ENCODE data around the gene SIMC1. TPM values are rescaled to one million over a fixed set of nuclear protein-coding genes. Genes with fewer than 3 reads are reported as not detected.

The SIMC1 gene
- total and polyA plus RNA-seq, 2 experiments from 2014 or later, result 3.5 to 8.6 TPM

- Histone ChIP-seq H3K9me2 (ENCODE audit: insufficient read depth) (no peaks in the 10 kb centered on the region), H3K4me3 (peak overlapping the region; percentile 100), H4K20me1 (ENCODE audit: insufficient read depth) (no peaks in the 10 kb centered on the region), H2AFZ (peak overlapping the region; percentile 99), H3K36me3 (ENCODE audit: low read depth) (peaks cover 13% of the 10 kb centered on the region; the same call in 1 of the 2 replicates), H3K9me3 (ENCODE audit: low read depth) (no peaks in the 10 kb centered on the region), H3K27me3 (replicated peaks; ENCODE audit: insufficient read depth) (no peaks in the 10 kb centered on the region), H3K4me1 (ENCODE audit: insufficient read depth) (peaks cover 20% of the 10 kb centered on the region; the same call in 1 of the 2 replicates), H3K79me2 (ENCODE audit: insufficient read depth) (peaks cover 54% of the 10 kb centered on the region), H3F3A (ENCODE audit: insufficient read depth) (peaks cover 13% of the 10 kb centered on the region), H3K27ac (peak overlapping the region; percentile 93), H3K4me2 (ENCODE audit: unreplicated experiment) (peak overlapping the region; percentile 90), H3K9ac (peak overlapping the region; percentile 96)
- TF ChIP-seq EZH2phosphoT487 (IDR thresholded peaks at IDR 0.05; ENCODE audit: insufficient read depth, low read depth) (no peak), EZH2 (IDR thresholded peaks at IDR 0.05; ENCODE audit: insufficient read depth, poor library complexity, severe bottlenecking) (no peak)
- 30% methylated on average over 39 to 41 of the region's 41 CpGs for WGBS, 2 experiments (ENCODE audit: low coverage in 1 of 2, low lambda C conversion rate in 2 of 2, missing lambda C conversion rate in 2 of 2)
- no peak for DNase-seq
- in situ Hi-C loops (cut with MboI), result no loop called here
These were observed 151.2 kb downstream of the SIMC1 start for GRCh38 chr5:176389135-176390123.

GRCh38 chr5:176391479-176391878 lies 153.3 kb downstream of the SIMC1 start:
- WGBS, 2 experiments (ENCODE audit: low coverage in 1 of 2, low lambda C conversion rate in 2 of 2, missing lambda C conversion rate in 2 of 2), result 94 to 97% methylated on average over 4 of the region's 4 CpGs
- in situ Hi-C loops (cut with MboI), result no loop called here
- 0 out of 2 replicates have a peak, but pooled peaks cover 3% of the 10 kb centered on the region for H3K36me3 ChIP-seq (ENCODE audit: low read depth)

GRCh38 chr5:176391999-176392398 lies 153.8 kb downstream of the SIMC1 start:
- Histone ChIP-seq H3K27ac (no peak overlapping the region), H3K9me3 (ENCODE audit: low read depth) (no peaks in the 10 kb centered on the region), H3K9ac (no peak overlapping the region), H3K4me3 (no peak overlapping the region), H3K36me3 (ENCODE audit: low read depth) (0 out of 2 replicates have a peak, but pooled peaks cover 3% of the 10 kb centered on the region), H3F3A (ENCODE audit: insufficient read depth) (peaks cover 13% of the 10 kb centered on the region), H2AFZ (no peak overlapping the region), H4K20me1 (ENCODE audit: insufficient read depth) (no peaks in the 10 kb centered on the region), H3K9me2 (ENCODE audit: insufficient read depth) (no peaks in the 10 kb centered on the region), H3K4me2 (ENCODE audit: unreplicated experiment) (no peak overlapping the region), H3K27me3 (replicated peaks; ENCODE audit: insufficient read depth) (no peaks in the 10 kb centered on the region), H3K4me1 (ENCODE audit: insufficient read depth) (peaks cover 9% of the 10 kb centered on the region; the same call in 1 of the 2 replicates), H3K79me2 (ENCODE audit: insufficient read depth) (peaks cover 30% of the 10 kb centered on the region)
- no peak for DNase-seq
- in situ Hi-C loops (cut with MboI), result no loop called here
- WGBS, 2 experiments (ENCODE audit: low coverage in 1 of 2, low lambda C conversion rate in 2 of 2, missing lambda C conversion rate in 2 of 2), result 83 to 85% methylated on average over 4 of the region's 4 CpGs
- TF ChIP-seq EZH2 (IDR thresholded peaks at IDR 0.05; ENCODE audit: insufficient read depth, poor library complexity, severe bottlenecking) (no peak), EZH2phosphoT487 (IDR thresholded peaks at IDR 0.05; ENCODE audit: insufficient read depth, low read depth) (no peak)

More at GRCh38 chr5:176391479-176391878, 153.3 kb downstream of the SIMC1 start:
- Histone ChIP-seq H3F3A (ENCODE audit: insufficient read depth) (peaks cover 13% of the 10 kb centered on the region), H3K27me3 (replicated peaks; ENCODE audit: insufficient read depth) (no peaks in the 10 kb centered on the region), H3K9ac (no peak overlapping the region), H2AFZ (no peak overlapping the region), H3K9me2 (ENCODE audit: insufficient read depth) (no peaks in the 10 kb centered on the region), H3K27ac (no peak overlapping the region), H3K79me2 (ENCODE audit: insufficient read depth) (peaks cover 35% of the 10 kb centered on the region), H3K9me3 (ENCODE audit: low read depth) (no peaks in the 10 kb centered on the region), H3K4me2 (ENCODE audit: unreplicated experiment) (no peak overlapping the region), H3K4me1 (ENCODE audit: insufficient read depth) (peaks cover 14% of the 10 kb centered on the region; the same call in 1 of the 2 replicates), H4K20me1 (ENCODE audit: insufficient read depth) (no peaks in the 10 kb centered on the region), H3K4me3 (no peak overlapping the region)
- no peak for DNase-seq
- TF ChIP-seq EZH2phosphoT487 (IDR thresholded peaks at IDR 0.05; ENCODE audit: insufficient read depth, low read depth) (no peak), EZH2 (IDR thresholded peaks at IDR 0.05; ENCODE audit: insufficient read depth, poor library complexity, severe bottlenecking) (no peak)

GRCh38 chr5:176392526-176392925 lies 154.3 kb downstream of the SIMC1 start:
- Histone ChIP-seq H3K9me2 (ENCODE audit: insufficient read depth) (no peaks in the 10 kb centered on the region), H3K4me3 (no peak overlapping the region), H4K20me1 (ENCODE audit: insufficient read depth) (no peaks in the 10 kb centered on the region), H2AFZ (no peak overlapping the region), H3K36me3 (ENCODE audit: low read depth) (0 out of 2 replicates have a peak, but pooled peaks cover 3% of the 10 kb centered on the region), H3K27ac (no peak overlapping the region), H3K27me3 (replicated peaks; ENCODE audit: insufficient read depth) (no peaks in the 10 kb centered on the region), H3K4me1 (ENCODE audit: insufficient read depth) (peaks cover 5% of the 10 kb centered on the region; the same call in 1 of the 2 replicates), H3K9ac (no peak overlapping the region), H3K4me2 (ENCODE audit: unreplicated experiment) (no peak overlapping the region), H3K79me2 (ENCODE audit: insufficient read depth) (peaks cover 24% of the 10 kb centered on the region), H3K9me3 (ENCODE audit: low read depth) (no peaks in the 10 kb centered on the region), H3F3A (ENCODE audit: insufficient read depth) (peaks cover 13% of the 10 kb centered on the region)
- no peak for DNase-seq
- WGBS, 2 experiments (ENCODE audit: low coverage in 1 of 2, low lambda C conversion rate in 2 of 2, missing lambda C conversion rate in 2 of 2), result 91 to 93% methylated on average over 11 of the region's 11 CpGs
- no peak for TF ChIP-seq EZH2 (IDR thresholded peaks at IDR 0.05; ENCODE audit: insufficient read depth, poor library complexity, severe bottlenecking)
- TF ChIP-seq EZH2phosphoT487 (IDR thresholded peaks at IDR 0.05; ENCODE audit: insufficient read depth, low read depth), result no peak
- in situ Hi-C loops (cut with MboI), result no loop called here
